GM23338 (cell line): Measurements from ENCODE around the gene ZNF451. TPM values are rescaled to one million over a fixed set of nuclear protein-coding genes. Genes with fewer than 3 reads are reported as not detected.

Experiments
- ATAC-seq: fragments of 200-7000 bp; cut with Tn5 transposase; 3 replicates; pipeline ENCODE4 v1.9.1; 2020
- DNase-seq: peaks from one replicate; pipeline ENCODE4 v3.0.0-alpha.2; 2015; ENCODE audit warnings: low spot score
- H2AFZ ChIP-seq: fragments of 200-600 bp; sonication (generic); 2 replicates; pipeline ENCODE4 v1.8.0; 2016; ENCODE audit warnings: antibody characterized with exemption, mild to moderate bottlenecking, moderate library complexity
- H3F3A ChIP-seq: fragments of 200-600 bp; sonication (generic); replicated peaks from 2 replicates; pipeline ENCODE4 v1.8.0; 2017; ENCODE audit warnings: antibody characterized with exemption, mixed run types, low read depth
- H3K27ac ChIP-seq: fragments of 200-600 bp; sonication (generic); 2 replicates; pipeline ENCODE4 v1.6.1; 2016; ENCODE audit warnings: low read depth
- H3K27me3 ChIP-seq: fragments of 200-600 bp; sonication (generic); 2 replicates; pipeline ENCODE4 v1.8.0; 2016; ENCODE audit warnings: mild to moderate bottlenecking, mixed run types, moderate library complexity; ENCODE audit not compliant: insufficient read depth
- H3K36me3 ChIP-seq: fragments of 200-600 bp; sonication (generic); 2 replicates; pipeline ENCODE4 v1.8.0; 2016; ENCODE audit warnings: mild to moderate bottlenecking; ENCODE audit not compliant: insufficient read depth
- H3K4me1 ChIP-seq: fragments of 200-600 bp; sonication (generic); 2 replicates; pipeline ENCODE4 v1.8.0; 2016; ENCODE audit warnings: mild to moderate bottlenecking, moderate library complexity; ENCODE audit not compliant: insufficient read depth
- H3K4me2 ChIP-seq: fragments of 200-600 bp; sonication (generic); 2 replicates; pipeline ENCODE4 v1.7.1; 2017; ENCODE audit warnings: mixed run types
- H3K4me3 ChIP-seq: fragments of 200-600 bp; sonication (generic); 2 replicates; pipeline ENCODE4 v1.6.1; 2016; ENCODE audit warnings: mixed run types
- H3K79me2 ChIP-seq: fragments of 200-600 bp; sonication (generic); replicated peaks from 2 replicates; pipeline ENCODE4 v1.8.0; 2017; ENCODE audit warnings: mild to moderate bottlenecking; ENCODE audit not compliant: insufficient read depth
- H3K9me2 ChIP-seq: fragments of 200-600 bp; sonication (generic); 2 replicates; pipeline ENCODE4 v1.8.0; 2017; ENCODE audit not compliant: insufficient read depth
- H4K20me1 ChIP-seq: fragments of 200-600 bp; sonication (generic); replicated peaks from 2 replicates; pipeline ENCODE4 v1.8.0; 2017; ENCODE audit warnings: mild to moderate bottlenecking; ENCODE audit not compliant: insufficient read depth
- H3K27ac Mint-ChIP-seq: 2 replicates; pipeline ENCODE4 v1.8.0; 2020; ENCODE audit warnings: inconsistent platforms, mild to moderate bottlenecking, moderate library complexity, mixed read lengths
- H3K27me3 Mint-ChIP-seq: 3 replicates; pipeline ENCODE4 v1.8.0; 2022; ENCODE audit warnings: low read depth, mild to moderate bottlenecking, moderate library complexity, mixed read lengths, inconsistent platforms; ENCODE audit not compliant: insufficient read depth, poor library complexity
- H3K36me3 Mint-ChIP-seq: 3 replicates; pipeline ENCODE4 v1.8.0; 2021; ENCODE audit warnings: low read depth, mild to moderate bottlenecking, inconsistent platforms, moderate library complexity, mixed read lengths
- H3K4me1 Mint-ChIP-seq: 3 replicates; pipeline ENCODE4 v1.8.0; 2020; ENCODE audit warnings: mild to moderate bottlenecking, inconsistent platforms, mixed read lengths
- H3K4me3 Mint-ChIP-seq: 3 replicates; pipeline ENCODE4 v1.8.0; 2021; ENCODE audit warnings: moderate library complexity, mild to moderate bottlenecking, inconsistent platforms, mixed read lengths
- H3K9me3 Mint-ChIP-seq: 3 replicates; pipeline ENCODE4 v1.8.0; 2020; ENCODE audit warnings: moderate library complexity, mild to moderate bottlenecking, inconsistent platforms, mixed read lengths
- CREB1 ChIP-seq: fragments of 250-450 bp; sonication (Bioruptor Pico); IDR thresholded peaks from 2 replicates; pipeline ENCODE4 v1.5.0; 2020; ENCODE audit warnings: low read depth, mild to moderate bottlenecking, moderate library complexity
- CTCF ChIP-seq, 2 experiments: fragments of 200-600 bp in 1 of 2; sonication (generic) in 1 of 2; conservative IDR thresholded peaks; 2 replicates each; pipeline versions ENCODE4 v1.5.1 to v1.6.1; 2016 to 2017; ENCODE audit warnings: antibody characterized with exemption in 2 of 2, low read depth in 2 of 2, mild to moderate bottlenecking in 2 of 2, moderate library complexity in 1 of 2
- ETS1 ChIP-seq: IDR thresholded peaks from 2 replicates; pipeline ENCODE4 v1.6.1; 2016; ENCODE audit warnings: antibody characterized with exemption
- EZH2 ChIP-seq: fragments of 200-600 bp; sonication (generic); IDR thresholded peaks from one replicate; pipeline ENCODE4 v1.8.0; 2017; ENCODE audit warnings: antibody characterized with exemption, mild to moderate bottlenecking, low read depth; ENCODE audit not compliant: unreplicated experiment
- EZH2phosphoT487 ChIP-seq: fragments of 200-600 bp; sonication (generic); IDR thresholded peaks from one replicate; pipeline ENCODE4 v1.8.1; 2018; ENCODE audit warnings: antibody characterized with exemption; ENCODE audit not compliant: unreplicated experiment
- JUNB ChIP-seq: IDR thresholded peaks from one replicate; pipeline ENCODE4 v1.6.1; 2016; ENCODE audit warnings: antibody characterized with exemption; ENCODE audit not compliant: unreplicated experiment
- NANOG ChIP-seq: IDR thresholded peaks from 2 replicates; pipeline ENCODE4 v1.6.1; 2016; ENCODE audit warnings: antibody characterized with exemption, borderline replicate concordance
- POLR2AphosphoS5 ChIP-seq: IDR thresholded peaks from 2 replicates; pipeline ENCODE4 v1.6.1; 2016; ENCODE audit warnings: antibody characterized with exemption, low read depth
- REST ChIP-seq: IDR thresholded peaks from one replicate; pipeline ENCODE4 v1.6.1; 2018; ENCODE audit warnings: antibody characterized with exemption; ENCODE audit not compliant: unreplicated experiment
- STAT1 ChIP-seq: IDR thresholded peaks from one replicate; pipeline ENCODE4 v1.6.1; 2016; ENCODE audit warnings: antibody characterized with exemption; ENCODE audit not compliant: unreplicated experiment
- ZNF114 ChIP-seq: fragments of 250-450 bp; sonication (Bioruptor Pico); IDR thresholded peaks from 2 replicates; pipeline ENCODE4 v1.5.0; 2020; ENCODE audit warnings: mild to moderate bottlenecking, moderate library complexity
- ZNF331 ChIP-seq: fragments of 250-450 bp; sonication (Bioruptor Pico); IDR thresholded peaks from 2 replicates; pipeline ENCODE4 v1.5.0; 2020; ENCODE audit warnings: low read depth, mild to moderate bottlenecking, moderate library complexity
- ZNF462 ChIP-seq: fragments of 250-450 bp; sonication (Bioruptor Pico); IDR thresholded peaks from 2 replicates; pipeline ENCODE4 v1.5.0; 2020; ENCODE audit warnings: mild to moderate bottlenecking, moderate library complexity
- polyA plus RNA-seq: library from polyadenylated mRNA; unstranded; fragments of >200 nt; fragmentation: Nextera tagmentation; extraction: Ambion mirVana; gene quantifications from 2 replicates; pipeline ENCODE4 v1.2.1, GENCODE V29; 2016
- total RNA-seq: library from RNA; depleted of rRNA; stranded (reverse); fragments of >200 nt; shearing (Covaris generic); gene quantifications from 2 replicates; pipeline ENCODE4 v1.2.3, GENCODE V29; 2014

The ZNF451 gene
- total and polyA plus RNA-seq, 2 experiments from 2014 or later: 44.8 to 54.1 TPM

- no peak for DNase-seq
- Mint-ChIP-seq H3K4me1 (peaks cover 15% of the 10 kb centered on the region), H3K9me3 (no peaks in the 10 kb centered on the region), H3K36me3 (peaks cover 11% of the 10 kb centered on the region; the same call in 2 of the 3 replicates), H3K27me3 (peaks cover 3% of the 10 kb centered on the region), H3K4me3 (no peak overlapping the region), H3K27ac (no peak overlapping the region)
- Histone ChIP-seq H4K20me1 (no peaks in the 10 kb centered on the region), H3F3A (no peaks in the 10 kb centered on the region), H3K4me2 (no peak overlapping the region), H3K27me3 (peaks cover 3% of the 10 kb centered on the region; the same call in 1 of the 2 replicates), H3K79me2 (peaks cover 18% of the 10 kb centered on the region), H3K36me3 (no peaks in the 10 kb centered on the region), H3K27ac (no peak overlapping the region), H3K9me2 (no peaks in the 10 kb centered on the region), H3K4me1 (peaks cover 13% of the 10 kb centered on the region), H2AFZ (no peak overlapping the region), H3K4me3 (no peak overlapping the region)
- no peak for ATAC-seq
- TF ChIP-seq EZH2: no peak
- no peak for TF ChIP-seq NANOG
- no peak for TF ChIP-seq JUNB
- TF ChIP-seq ZNF331 (CRISPR knock-in tag): no peak
- no peak for TF ChIP-seq CREB1 (CRISPR knock-in tag)
- TF ChIP-seq EZH2phosphoT487: no peak
- no peak for TF ChIP-seq ETS1
- TF ChIP-seq STAT1: no peak
- TF ChIP-seq ZNF462 (CRISPR knock-in tag): no peak
- no peak for TF ChIP-seq CTCF (conservative IDR thresholded peaks at IDR 0.05; ENCODE audit: low read depth in 2 of 2)
- no peak for TF ChIP-seq ZNF114 (CRISPR knock-in tag)
- no peak for TF ChIP-seq POLR2AphosphoS5
- TF ChIP-seq REST: no peak
Measured at GRCh38 chr6:57044568-57044967, 45.4 kb upstream of the ZNF451 start.
